Activated CD4-positive, alpha-beta T cell treated with anti-CD3 and anti-CD28 coated beads, Interleukin-2, Interleukin-6, amounts not matched to agents 100 ng/mL and 50 ng/mL, durations not matched to agents 16 hours and 8 hours (primary cell): ENCODE results near the gene HINT2.

Experiments
- DNase-seq: peaks from one replicate; pipeline ENCODE4 v3.0.0-alpha.2; 2020

HINT2 gene

DNA sequence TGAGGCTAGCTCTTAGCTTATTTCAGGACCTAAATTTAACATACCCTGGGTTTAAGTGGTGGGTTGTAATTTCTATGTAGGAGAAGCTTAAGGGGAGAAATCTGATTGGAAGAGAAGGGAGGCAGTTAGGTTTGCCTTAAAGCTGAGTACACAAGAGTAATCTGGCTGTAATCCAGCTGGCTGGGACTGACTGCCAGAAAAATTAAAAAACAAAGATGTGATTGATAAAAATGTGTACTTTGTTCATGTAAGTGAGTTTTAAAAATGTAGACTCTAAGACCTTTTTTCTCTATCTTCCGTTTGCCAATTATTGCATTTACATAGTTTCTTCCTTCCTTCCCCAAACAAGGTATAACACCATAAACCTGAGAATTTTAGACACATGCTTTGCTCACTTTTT, 43.3 kb downstream of the HINT2 start:
- DNase-seq = no peak

DNA sequence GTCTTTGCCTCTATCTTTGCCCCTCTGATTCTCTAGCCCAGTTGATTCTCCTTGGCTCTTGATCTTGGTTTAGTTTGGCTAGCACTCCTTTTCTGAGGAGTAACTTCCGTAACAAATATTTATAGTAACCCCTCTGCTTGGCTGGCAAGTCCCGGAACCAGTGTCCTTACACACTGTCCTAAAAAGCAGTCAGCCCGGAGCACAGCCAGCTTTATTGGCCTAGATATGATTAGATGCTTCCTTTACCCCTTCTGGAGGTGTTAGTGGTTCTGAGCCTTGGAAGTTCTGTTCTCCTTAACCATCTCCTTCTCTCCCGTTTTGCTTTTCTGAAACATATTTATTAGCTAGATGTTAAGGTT, 43.8 kb downstream of the HINT2 start:
- DNase-seq = no peak

DNA sequence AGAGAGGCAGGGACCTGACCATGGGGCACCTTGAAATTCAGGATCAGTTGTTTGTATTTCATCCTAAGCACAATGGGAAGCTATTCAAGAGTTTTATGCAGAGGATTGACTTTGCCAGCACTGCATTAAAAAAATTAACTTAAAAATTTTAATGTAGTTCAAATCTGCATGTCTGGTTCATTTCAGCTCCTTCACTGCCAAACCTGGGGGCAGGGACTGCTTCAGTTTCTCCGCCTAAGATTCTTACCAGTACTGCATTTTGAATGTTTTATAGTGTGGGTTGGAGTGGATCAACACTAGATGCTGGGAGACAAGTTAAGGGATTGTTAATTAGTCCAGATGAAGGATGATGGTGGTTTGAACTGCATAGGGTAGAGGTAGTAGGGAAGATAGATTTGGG, 45.1 kb downstream of the HINT2 start:
- DNase-seq = no peak

DNA sequence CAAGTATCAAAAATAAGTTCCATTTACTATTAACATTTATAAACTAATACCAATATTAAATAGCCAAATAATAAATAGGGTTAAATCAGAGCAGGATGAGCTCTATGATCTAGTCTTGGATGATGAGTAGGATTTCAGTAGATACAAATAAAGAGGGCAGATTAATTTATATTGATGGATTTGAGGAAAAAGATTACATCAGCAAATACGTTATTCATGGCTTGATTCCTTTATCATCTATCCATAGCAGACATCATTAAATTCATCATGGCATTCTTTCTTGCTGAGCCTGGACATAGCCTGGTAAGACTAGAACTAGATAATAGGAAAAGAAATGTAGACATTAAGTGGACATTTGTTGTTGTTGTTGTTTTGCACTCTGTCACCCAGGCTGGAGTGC, 47.4 kb downstream of the HINT2 start:
- no peak for DNase-seq

DNA sequence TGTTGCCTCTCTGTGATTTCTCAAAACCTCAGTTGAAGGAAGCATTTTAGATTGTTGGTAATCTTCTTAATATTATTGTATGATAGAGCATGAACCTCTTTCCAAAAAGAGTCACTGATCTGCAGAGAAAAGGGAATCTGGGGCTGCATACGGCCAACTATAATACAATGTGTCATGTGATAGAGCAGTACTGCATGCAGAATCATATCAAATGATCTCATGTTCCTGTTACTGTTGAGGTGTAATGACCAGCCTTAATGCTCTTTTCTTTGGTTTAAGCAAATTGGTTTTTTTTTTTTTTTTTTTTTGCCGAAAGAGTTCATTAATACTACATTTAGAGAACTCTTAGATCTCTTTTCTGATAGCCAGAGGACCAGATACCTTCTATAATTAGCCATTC, 47.8 kb downstream of the HINT2 start:
- DNase-seq = no peak

DNA sequence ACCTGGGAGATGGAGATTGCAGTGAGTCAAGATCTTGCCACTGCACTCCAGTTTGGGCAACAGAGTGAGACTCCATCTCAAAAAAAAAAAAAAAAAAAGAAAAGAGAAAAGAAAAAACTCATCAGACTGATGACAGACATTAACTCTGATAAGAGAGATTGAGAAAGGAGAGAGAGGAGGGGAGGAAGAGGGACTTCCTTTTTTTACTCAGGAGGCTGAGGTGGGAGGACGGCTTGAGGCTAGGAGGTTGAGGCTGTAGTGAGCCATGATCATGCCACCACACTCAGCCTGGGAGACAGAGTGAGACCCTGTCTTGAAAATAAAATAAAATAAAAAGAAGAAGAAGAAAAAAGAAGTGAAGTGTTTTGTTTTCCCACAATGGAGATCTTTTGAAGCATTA, 51.0 kb downstream of the HINT2 start:
- DNase-seq = no peak

DNA sequence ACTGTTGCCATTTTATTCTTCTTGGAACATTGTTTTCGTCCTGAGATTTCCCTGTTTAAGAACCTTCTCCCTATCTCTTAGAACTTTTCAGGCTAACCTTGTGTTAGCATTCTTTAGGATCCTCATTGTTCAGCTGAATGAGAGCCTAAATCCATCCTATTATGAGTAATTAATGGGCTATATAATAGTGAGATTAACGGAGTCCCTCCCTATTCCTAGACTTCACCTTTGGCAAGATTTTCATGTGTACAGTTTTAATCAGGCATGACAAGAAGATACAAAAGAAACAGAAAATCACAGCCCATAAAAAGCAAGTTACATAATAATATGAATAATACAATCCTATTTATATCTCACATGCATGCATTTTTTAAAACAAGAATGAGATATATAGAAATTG, 51.7 kb downstream of the HINT2 start:
- no peak for DNase-seq
